Stimulated activated CD8-positive, alpha-beta memory T cell treated with anti-CD3 and anti-CD28 coated beads, Interleukin-15, amount 100 ng/mL, for 24 hours (primary cell): ENCODE measurements around the gene SRPK3.
"Not testable (repeated sequence)": the region's sequence is repeated elsewhere in the genome, so short reads cannot be mapped to it uniquely, and the experiment has no call there.

Experiments used
- DNase-seq: peaks from one replicate; pipeline ENCODE4 v3.0.0-alpha.2; 2020; ENCODE audit warnings: low read depth

SRPK3 gene

GRCh38 chrX:153746359-153746758 lies 34.5 kb upstream of the SRPK3 start:
- DNase-seq: no peak

DNA sequence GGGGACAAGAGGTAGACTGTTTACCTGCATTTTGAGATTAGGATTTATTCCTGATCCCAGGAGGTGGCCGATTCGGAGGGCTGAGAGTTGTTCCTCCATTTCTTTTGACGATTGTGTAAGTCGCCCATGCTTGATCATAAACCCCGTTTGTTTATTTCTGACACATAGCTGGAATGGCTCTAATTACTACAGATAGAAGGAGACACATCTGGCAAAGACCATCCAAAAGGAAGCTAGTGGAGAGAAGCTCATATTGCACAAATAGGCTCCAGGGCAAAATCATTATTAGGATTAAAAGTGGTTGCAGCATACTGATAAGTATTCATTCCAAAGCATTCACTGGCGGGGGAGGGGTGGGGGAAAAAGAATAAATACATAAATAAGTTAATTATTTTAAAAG lies 33.9 kb upstream of the SRPK3 start:
- DNase-seq: not testable (repeated sequence)

DNA sequence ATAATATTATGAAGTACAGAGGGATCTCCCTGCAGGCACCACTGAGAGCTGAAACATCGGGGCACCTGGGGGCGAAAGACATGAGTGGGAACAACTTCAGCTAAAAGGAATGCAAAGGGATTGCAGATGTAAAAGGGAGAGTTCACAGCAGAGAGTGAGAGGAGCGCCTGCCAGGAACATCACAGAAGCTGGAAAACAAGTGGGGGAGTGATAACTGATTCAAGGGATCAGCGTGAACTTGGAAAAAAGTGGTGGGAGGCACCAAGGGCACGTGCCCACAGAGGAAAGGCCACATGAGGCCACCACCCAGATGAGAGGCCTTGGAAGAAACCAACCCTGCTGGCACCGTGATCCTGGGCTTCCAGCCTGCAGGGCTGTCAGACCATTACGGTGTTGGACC lies 31.8 kb upstream of the SRPK3 start:
- not testable (repeated sequence) for DNase-seq

- DNase-seq: no peak
Measured at GRCh38 chrX:153750127-153750774, 30.6 kb upstream of the SRPK3 start.

DNA sequence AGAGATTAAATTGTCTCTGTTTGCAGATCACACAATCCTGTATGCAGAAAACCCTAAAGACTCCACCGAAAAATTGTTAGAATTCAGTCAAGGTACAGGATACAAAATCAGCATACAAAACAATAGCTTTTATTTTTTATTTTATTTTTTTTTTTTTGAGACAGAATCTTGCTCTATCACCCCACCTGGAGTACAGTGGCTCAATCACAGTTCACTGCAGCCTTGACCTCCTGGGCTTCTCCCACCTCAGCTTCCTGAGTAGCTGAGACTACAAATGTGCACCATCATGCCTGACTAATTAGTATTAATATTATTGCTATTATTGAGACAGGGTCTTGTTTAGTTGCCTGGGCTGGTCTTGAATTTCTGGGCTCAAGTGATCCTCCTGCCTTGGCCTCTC lies 25.7 kb upstream of the SRPK3 start:
- no peak for DNase-seq

DNA sequence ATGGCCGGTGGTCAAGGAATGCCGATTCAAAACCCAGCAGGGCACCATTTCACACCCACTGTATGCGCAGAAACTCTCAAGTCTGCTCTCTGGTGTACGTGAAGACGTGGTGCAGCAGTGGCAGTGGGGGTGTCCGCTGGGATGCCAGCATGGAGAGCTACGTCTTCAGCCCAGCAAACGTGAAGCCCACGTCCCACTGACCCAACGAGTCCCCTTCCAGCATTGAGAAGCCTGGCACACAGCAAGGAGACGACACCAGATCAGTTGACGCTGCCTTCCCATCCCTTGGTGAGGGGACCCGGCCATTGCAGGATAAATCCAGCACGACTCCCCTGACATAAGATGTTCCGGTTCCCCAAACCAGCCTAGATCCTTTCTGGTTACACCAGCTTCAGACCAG lies 19.0 kb upstream of the SRPK3 start:
- DNase-seq: no peak

GRCh38 chrX:153762626-153763173 lies 18.1 kb upstream of the SRPK3 start:
- no peak for DNase-seq

GRCh38 chrX:153763298-153763932 lies 17.4 kb upstream of the SRPK3 start:
- no peak for DNase-seq

GRCh38 chrX:153763989-153764755 lies 16.7 kb upstream of the SRPK3 start, which contains the start of gene PLXNB3:
TSS of gene PLXNB3 (plus strand) at chrX:153764249. CDS start at chrX:153765536, 1,287 bp downstream.
- peak; percentile 47 for DNase-seq

GRCh38 chrX:153764786-153765137 lies 16.1 kb upstream of the SRPK3 start:
- no peak for DNase-seq

DNA sequence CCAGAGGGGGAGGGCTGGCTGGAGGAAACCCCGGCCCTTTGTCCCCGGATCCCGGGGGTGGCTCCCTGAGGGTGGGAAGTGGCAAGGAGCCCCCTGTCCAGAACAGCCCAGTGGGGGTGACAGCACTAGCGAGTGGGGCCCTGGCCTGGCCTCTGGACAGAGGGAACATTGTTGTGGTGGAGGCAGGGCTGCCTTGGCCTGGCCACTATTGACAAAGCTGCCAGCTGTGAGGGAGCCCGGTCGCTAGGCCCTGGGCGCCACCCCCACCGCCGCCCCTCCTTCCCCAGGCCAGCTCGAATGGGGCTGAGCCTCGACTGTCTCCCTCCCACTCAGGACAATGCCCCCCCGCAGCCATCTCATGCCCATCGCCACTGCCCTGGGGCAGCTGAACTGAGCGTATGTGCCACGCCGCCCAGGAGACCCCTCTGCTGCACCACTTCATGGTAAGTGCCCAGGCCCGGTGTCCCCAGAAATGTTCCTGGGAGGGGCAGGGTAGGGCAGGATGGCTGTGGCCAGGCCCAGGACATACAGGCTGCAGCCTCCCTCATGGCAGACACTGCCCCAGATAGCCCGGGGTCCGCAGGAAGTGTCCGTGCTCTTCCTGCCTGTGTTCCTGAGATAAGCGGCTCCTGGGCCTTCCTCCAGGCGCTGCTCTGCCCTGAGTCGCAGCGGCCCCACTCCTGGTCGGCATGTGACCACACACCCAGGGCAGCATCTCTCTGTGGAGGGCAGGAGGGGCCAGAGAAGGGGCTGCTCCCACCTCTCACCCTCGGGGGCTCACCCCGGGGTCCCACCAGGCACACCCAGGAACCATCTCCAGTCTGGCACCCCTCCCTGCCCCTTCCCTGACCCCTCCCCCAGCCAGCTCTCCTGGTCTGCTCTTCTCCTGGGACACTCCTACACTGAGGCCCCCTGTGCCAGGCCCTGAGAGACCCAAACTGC lies 15.4 kb upstream of the SRPK3 start:
- no peak for DNase-seq

DNA sequence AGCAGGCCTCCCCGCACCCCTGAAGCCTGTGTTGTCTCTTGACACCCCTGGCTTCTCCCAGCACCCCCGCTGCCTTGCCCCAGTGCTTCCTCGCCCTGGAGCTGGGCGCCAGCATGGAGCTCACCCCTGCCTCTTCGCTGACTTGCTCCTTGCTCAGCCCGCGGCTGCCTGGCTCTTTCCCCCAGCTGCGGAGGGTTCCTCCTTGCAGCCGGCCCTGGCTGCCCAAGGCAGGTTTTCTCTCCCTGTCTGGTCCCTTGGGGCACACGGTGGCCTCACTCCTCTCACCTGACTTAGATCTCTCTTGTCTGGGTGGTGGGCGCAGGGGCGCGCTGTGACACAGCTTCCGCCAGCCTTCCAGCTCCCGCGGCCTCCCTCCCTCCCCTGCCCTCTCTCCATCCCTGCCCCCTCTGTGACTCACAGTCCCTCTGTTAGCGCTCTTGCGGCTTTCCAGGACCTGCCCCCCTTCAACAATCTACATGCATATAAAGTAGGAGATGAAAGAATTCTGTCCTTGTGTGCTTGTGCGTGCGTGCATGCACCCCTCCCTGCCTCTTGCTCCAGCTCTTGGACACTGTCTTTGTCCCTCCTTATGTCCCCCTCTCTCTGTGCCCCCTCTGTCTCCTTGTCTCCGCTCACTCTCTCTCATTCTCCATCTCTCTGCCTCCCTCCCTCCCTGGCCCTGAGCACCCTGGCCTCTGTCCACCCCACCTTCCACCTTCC lies 14.6 kb upstream of the SRPK3 start:
- no peak for DNase-seq

GRCh38 chrX:153766871-153767673 lies 13.8 kb upstream of the SRPK3 start:
- no peak for DNase-seq

DNA sequence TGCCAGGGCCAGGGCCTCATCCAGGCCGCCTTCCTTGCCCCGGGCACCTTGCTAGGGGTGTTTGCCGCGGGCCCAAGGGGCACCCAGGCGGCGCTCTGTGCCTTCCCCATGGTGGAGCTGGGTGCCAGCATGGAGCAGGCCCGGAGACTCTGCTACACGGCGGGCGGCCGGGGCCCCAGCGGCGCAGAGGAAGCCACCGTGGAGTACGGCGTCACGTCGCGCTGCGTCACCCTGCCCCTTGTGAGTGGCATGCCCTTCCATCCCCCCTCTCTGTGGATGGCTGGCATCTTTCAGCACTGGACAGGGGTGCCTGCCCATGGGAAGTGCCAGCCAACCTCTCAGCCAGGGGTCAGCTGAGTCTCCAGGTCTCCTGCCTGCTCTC lies 13.2 kb upstream of the SRPK3 start:
- DNase-seq: no peak

DNA sequence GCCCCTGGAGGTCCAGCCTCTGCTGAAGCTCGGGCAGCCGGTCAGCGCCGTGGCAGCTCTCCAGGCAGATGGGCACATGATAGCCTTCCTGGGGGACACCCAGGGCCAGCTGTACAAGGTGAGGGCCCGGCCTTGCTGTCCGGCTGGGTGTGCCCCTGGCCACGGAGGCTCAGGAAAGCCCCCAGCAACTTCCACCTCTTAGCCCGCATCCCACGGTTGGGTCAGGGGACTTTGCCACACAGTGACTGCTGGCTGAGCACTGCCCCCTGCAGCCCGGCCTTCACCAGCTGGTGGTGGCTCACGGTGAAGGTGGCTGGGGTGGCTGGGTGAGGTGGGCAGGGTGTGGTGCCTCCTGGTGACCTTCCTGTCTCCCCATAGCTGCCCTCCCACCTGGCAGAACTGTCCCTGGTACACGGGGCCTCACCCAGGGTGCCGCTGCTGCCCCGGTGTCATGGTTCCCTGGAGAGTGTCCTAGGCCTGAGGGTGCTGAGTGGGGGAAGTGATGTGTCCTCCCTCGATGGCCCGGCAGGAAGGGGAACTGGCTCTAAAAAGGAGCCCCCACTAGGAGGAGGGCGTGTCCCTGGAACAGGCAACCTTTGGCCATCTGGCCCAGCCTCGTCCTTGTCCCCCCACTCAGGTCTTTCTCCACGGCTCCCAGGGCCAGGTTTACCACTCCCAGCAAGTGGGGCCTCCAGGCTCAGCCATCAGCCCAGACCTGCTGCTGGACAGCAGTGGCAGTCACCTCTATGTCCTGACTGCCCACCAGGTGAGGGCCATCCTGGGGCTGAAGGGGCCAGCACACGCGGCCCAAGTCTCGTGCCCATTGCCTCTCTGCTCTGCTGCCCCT lies 12.3 kb upstream of the SRPK3 start:
- no peak for DNase-seq

DNA sequence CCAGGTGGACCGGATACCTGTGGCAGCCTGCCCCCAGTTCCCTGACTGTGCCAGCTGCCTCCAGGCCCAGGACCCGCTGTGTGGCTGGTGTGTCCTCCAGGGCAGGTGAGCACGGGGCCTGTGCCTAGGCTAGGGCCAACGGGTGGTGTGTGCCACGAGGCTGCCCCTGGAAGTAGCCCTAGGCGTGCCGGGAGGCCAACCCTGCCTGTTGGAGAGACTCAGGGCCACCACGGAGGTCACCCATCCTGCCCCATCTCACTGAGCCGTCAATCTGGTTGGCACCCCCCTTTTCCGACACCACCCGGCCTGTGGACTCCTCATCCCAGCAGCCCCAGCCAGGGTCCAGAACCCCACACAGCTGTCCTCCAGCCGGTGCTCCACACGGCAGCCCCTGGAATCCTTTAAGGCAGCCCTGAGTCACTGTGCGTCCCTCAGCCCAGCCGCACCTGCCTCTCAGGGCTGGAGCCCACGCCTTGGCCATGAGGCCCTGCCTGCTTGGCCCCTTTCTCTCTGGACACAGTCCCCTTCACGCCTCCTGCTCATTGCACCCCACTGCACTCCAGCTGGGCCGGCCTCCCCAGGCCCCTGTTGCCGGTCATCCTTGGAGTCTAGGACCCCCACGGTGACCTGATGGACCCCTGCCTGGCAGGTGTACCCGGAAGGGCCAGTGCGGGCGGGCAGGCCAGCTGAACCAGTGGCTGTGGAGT lies 11.5 kb upstream of the SRPK3 start:
- DNase-seq: no peak

DNA sequence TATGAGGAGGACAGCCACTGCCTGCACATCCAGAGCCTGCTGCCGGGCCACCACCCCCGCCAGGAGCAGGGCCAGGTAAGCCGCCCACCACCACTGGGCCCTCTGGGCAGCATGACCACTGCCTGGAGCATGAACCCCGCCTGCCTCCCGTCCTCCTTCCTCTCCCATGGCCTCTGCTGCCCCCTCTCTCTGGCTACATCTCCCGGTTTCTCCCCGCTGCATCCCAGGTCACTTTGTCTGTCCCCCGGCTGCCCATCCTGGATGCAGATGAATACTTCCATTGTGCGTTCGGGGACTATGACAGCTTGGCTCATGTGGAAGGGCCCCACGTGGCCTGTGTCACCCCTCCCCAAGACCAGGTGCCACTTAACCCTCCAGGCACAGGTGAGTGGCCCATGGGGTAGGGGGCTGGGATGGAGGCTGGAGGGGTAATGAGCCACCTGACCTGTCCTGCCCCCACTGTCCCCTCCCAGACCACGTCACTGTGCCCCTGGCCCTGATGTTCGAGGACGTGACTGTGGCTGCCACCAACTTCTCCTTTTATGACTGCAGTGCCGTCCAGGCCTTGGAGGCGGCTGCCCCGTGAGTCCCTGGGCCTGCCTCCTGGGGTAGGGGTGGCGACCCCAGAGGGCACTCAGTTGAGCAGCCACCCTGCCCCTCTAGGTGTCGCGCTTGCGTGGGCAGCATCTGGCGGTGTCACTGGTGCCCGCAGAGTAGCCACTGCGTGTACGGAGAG lies 10.8 kb upstream of the SRPK3 start:
- DNase-seq: no peak
